T-cell (primary cell): ENCODE measurements around the gene CLIC3. TPM values are rescaled to one million over a fixed set of nuclear protein-coding genes. Genes with fewer than 3 reads are reported as not detected.
A peak's percentile ranks its signal among the peaks of the same experiment; 100 is the strongest.

ENCODE experiments used
- ATAC-seq, 4 experiments: fragments of 200-7000 bp in 3 of 4; fragments of 150-1000 bp in 1 of 4; cut with Tn5 transposase; replicated peaks in 1 of 4; 1 replicate in 3 of 4; 2 replicates in 1 of 4; pipeline ENCODE4 v1.10.0; 2021; ENCODE audit warnings: moderate library complexity in 3 of 4, mild to moderate bottlenecking in 2 of 4, moderate number of reproducible peaks in 1 of 4
- CTCF ChIA-PET, 2 donors: fragments of 300-600 bp; sonication (Branson Sonifier 250); formaldehyde crosslinking; loops; one replicate each; lab custom pipeline; 2022; ENCODE audit warnings: antibody characterized with exemption in 2 of 2; lab: Charles Lee
- POLR2A ChIA-PET, 2 donors: fragments of 300-600 bp; sonication (Branson Sonifier 250); formaldehyde crosslinking; loops; one replicate each; lab custom pipeline; 2022; ENCODE audit warnings: antibody characterized with exemption in 2 of 2; lab: Charles Lee
- DNase-seq, 35 experiments: peaks; one replicate each; pipeline versions ENCODE4 v3.0.0 to v3.0.0-alpha.2; 2013 to 2023
- H3K27ac ChIP-seq: one replicate; pipeline ENCODE4 v1.5.1; 2013; ENCODE audit warnings: low read length
- H3K27me3 ChIP-seq, 2 experiments: replicated peaks in 1 of 2; 1 replicate in 1 of 2; 2 replicates in 1 of 2; pipeline versions ENCODE4 v1.6.1 to v1.7.0; 2013; ENCODE audit warnings: low read length in 1 of 2, mixed read lengths in 1 of 2; ENCODE audit not compliant: control insufficient read depth in 2 of 2, insufficient read depth in 2 of 2; ENCODE audit errors: extremely low read depth in 1 of 2
- H3K36me3 ChIP-seq, 2 donors: 1 replicate in 1 of 2; 2 replicates in 1 of 2; pipeline versions ENCODE4 v1.6.1 to v1.7.0; 2013; ENCODE audit warnings: low read length in 1 of 2; ENCODE audit not compliant: control insufficient read depth in 2 of 2, insufficient read depth in 1 of 2; ENCODE audit errors: extremely low read depth in 1 of 2
- H3K4me1 ChIP-seq, 2 experiments: 1 replicate in 1 of 2; 2 replicates in 1 of 2; pipeline versions ENCODE4 v1.6.1 to v1.7.0; 2013; ENCODE audit warnings: low read length in 2 of 2, mixed read lengths in 1 of 2; ENCODE audit not compliant: insufficient read depth in 2 of 2, control insufficient read depth in 1 of 2; ENCODE audit errors: extremely low read depth in 1 of 2
- H3K4me3 ChIP-seq, 2 donors: 1 replicate in 1 of 2; 2 replicates in 1 of 2; pipeline versions ENCODE4 v1.5.1 to v1.7.0; 2013; ENCODE audit warnings: mild to moderate bottlenecking in 2 of 2, low read length in 1 of 2, moderate library complexity in 1 of 2; ENCODE audit not compliant: control insufficient read depth in 1 of 2; ENCODE audit errors: extremely low read depth in 1 of 2
- H3K9me3 ChIP-seq: 2 replicates; pipeline ENCODE4 v1.7.0; 2013
- H3K27ac Mint-ChIP-seq, 2 donors: one replicate each; pipeline ENCODE4 v1.8.0; 2020 to 2021; ENCODE audit warnings: mild to moderate bottlenecking in 2 of 2, mixed read lengths in 2 of 2
- H3K27me3 Mint-ChIP-seq, 2 donors: one replicate each; pipeline ENCODE4 v1.8.0; 2021 to 2022; ENCODE audit warnings: mixed read lengths in 2 of 2
- H3K36me3 Mint-ChIP-seq: one replicate; pipeline ENCODE4 v1.8.0; 2021; ENCODE audit warnings: mixed read lengths
- H3K4me1 Mint-ChIP-seq, 3 donors: one replicate each; pipeline ENCODE4 v1.8.0; 2020 to 2022; ENCODE audit warnings: mixed read lengths in 3 of 3, mild to moderate bottlenecking in 1 of 3
- H3K4me3 Mint-ChIP-seq, 3 donors: one replicate each; pipeline ENCODE4 v1.8.0; 2020 to 2022; ENCODE audit warnings: mild to moderate bottlenecking in 3 of 3, mixed read lengths in 3 of 3, moderate library complexity in 3 of 3
- H3K9me3 Mint-ChIP-seq, 3 donors: one replicate each; pipeline ENCODE4 v1.8.0; 2020 to 2022; ENCODE audit warnings: mixed read lengths in 3 of 3
- WGBS: methylation state at CpG from one replicate; pipeline ENCODE4 v1.1.5; 2013; ENCODE audit warnings: missing lambda C conversion rate; ENCODE audit not compliant: insufficient coverage; 5-methylcytosine and 5-hydroxymethylcytosine counted together
- total RNA-seq, 35 experiments: library from RNA in 6 of 35; stranded (reverse) in 6 of 35; fragments of 120-200 nt in 1 of 35; gene quantifications; one replicate each; pipeline versions ENCODE4 v1.2.1 to v1.2.4 and lab custom pipeline; 2013 to 2026

The CLIC3 gene
- total RNA-seq, 5 donors from 2014 or later (not counting 1 experiment from before 2014, with no cell fraction given) = 5.4 to 24.7 (median 8.0) TPM

- WGBS = 95% methylated on average over 6 of the region's 9 CpGs
Observed at GRCh38 chr9:136955943-136956335, 40.4 kb downstream of the CLIC3 start.

GRCh38 chr9:136955202-136955942 lies 41.0 kb downstream of the CLIC3 start:
- H3K9me3 Mint-ChIP-seq = peaks cover 0 to 2% (median 0%) of the 10 kb centered on the region in 3 donors
- CTCF ChIA-PET = no interaction called here
- WGBS = 91% methylated on average over 13 of the region's 14 CpGs
- Histone ChIP-seq H3K27ac (no peak overlapping the region), H3K9me3 (no peaks in the 10 kb centered on the region), H3K36me3 (no peaks in the 10 kb centered on the region), H3K4me1 (peaks cover 0 to 39% of the 10 kb centered on the region in 2 experiments), H3K27me3 (peaks cover 0 to 3% of the 10 kb centered on the region in 2 experiments), H3K4me3 (no peak overlapping the region)
- no peaks in the 10 kb centered on the region for H3K36me3 Mint-ChIP-seq
- peaks cover 6 to 14% (median 13%) of the 10 kb centered on the region in 3 donors for H3K4me1 Mint-ChIP-seq
- no peak overlapping the region for H3K4me3 Mint-ChIP-seq
- POLR2A ChIA-PET = no interaction called here
- DNase-seq = no peak
- ATAC-seq = no peak
- no peaks in the 10 kb centered on the region for H3K27me3 Mint-ChIP-seq
- H3K27ac Mint-ChIP-seq = no peak overlapping the region

More at GRCh38 chr9:136955943-136956335, 40.4 kb downstream of the CLIC3 start:
- H3K4me3 ChIP-seq = no peak overlapping the region
- peaks cover 10 to 17% (median 16%) of the 10 kb centered on the region in 3 donors for H3K4me1 Mint-ChIP-seq
- ChIA-PET POLR2A (no interaction called here), CTCF (no interaction called here)
- H3K27ac Mint-ChIP-seq = peak overlapping the region in 1 of 2 donors; percentile 34
- peaks cover 0 to 2% (median 0%) of the 10 kb centered on the region in 3 donors for H3K9me3 Mint-ChIP-seq
- no peak overlapping the region for H3K4me3 Mint-ChIP-seq
- H3K36me3 Mint-ChIP-seq = no peaks in the 10 kb centered on the region
- DNase-seq (no peak), ATAC-seq (no peak)
- H3K27me3 Mint-ChIP-seq = no peaks in the 10 kb centered on the region
- H3K27me3 ChIP-seq = peaks cover 0 to 3% of the 10 kb centered on the region in 2 experiments
- H3K9me3 ChIP-seq = no peaks in the 10 kb centered on the region
- no peaks in the 10 kb centered on the region for H3K36me3 ChIP-seq
- peaks cover 1 to 39% of the 10 kb centered on the region in 2 experiments for H3K4me1 ChIP-seq
- H3K27ac ChIP-seq = no peak overlapping the region

GRCh38 chr9:136954270-136955083 lies 41.9 kb downstream of the CLIC3 start:
- CTCF ChIA-PET = interaction anchor here (0.5 to 0.6 kb wide), 3 partner anchors 30 to 487 kb away, joined by 6 to 8 read pairs (median 7); no protein-coding TSS in a partner anchor
- Mint-ChIP-seq H3K27me3 (no peaks in the 10 kb centered on the region), H3K27ac (no peak overlapping the region), H3K9me3 (peaks cover 0 to 2% (median 0%) of the 10 kb centered on the region in 3 donors), H3K4me1 (peaks cover 6 to 12% (median 10%) of the 10 kb centered on the region in 3 donors), H3K4me3 (no peak overlapping the region), H3K36me3 (no peaks in the 10 kb centered on the region)
- H3K36me3 ChIP-seq = no peaks in the 10 kb centered on the region
- peaks cover 2 to 36% of the 10 kb centered on the region in 2 experiments for H3K4me1 ChIP-seq
- DNase-seq = no peak
- H3K4me3 ChIP-seq = no peak overlapping the region
- POLR2A ChIA-PET = no interaction called here
- H3K27me3 ChIP-seq = peaks cover 0 to 3% of the 10 kb centered on the region in 2 experiments
- no peak for ATAC-seq
- WGBS = 88% methylated on average over 17 of the region's 25 CpGs
- no peak overlapping the region for H3K27ac ChIP-seq
- no peaks in the 10 kb centered on the region for H3K9me3 ChIP-seq

- no peak for ATAC-seq
- H3K4me1 ChIP-seq = peaks cover 5 to 36% of the 10 kb centered on the region in 2 experiments
- H3K4me3 ChIP-seq = no peak overlapping the region
- Mint-ChIP-seq H3K4me3 (no peak overlapping the region), H3K27ac (no peak overlapping the region), H3K36me3 (no peaks in the 10 kb centered on the region), H3K27me3 (no peaks in the 10 kb centered on the region), H3K9me3 (peaks cover 0 to 2% (median 0%) of the 10 kb centered on the region in 3 donors), H3K4me1 (peaks cover 6 to 13% (median 10%) of the 10 kb centered on the region in 3 donors)
- H3K27ac ChIP-seq = no peak overlapping the region
- 86% methylated on average over 18 of the region's 19 CpGs for WGBS
- H3K9me3 ChIP-seq = no peaks in the 10 kb centered on the region
- CTCF ChIA-PET = no interaction called here
- peaks cover 0 to 3% of the 10 kb centered on the region in 2 experiments for H3K27me3 ChIP-seq
- no peaks in the 10 kb centered on the region for H3K36me3 ChIP-seq
- DNase-seq = no peak
- POLR2A ChIA-PET = no interaction called here
Observed at GRCh38 chr9:136953771-136954269, 42.5 kb downstream of the CLIC3 start.

- ATAC-seq = no peak
- Histone ChIP-seq H3K27ac (no peak overlapping the region), H3K4me1 (peaks cover 5 to 36% of the 10 kb centered on the region in 2 experiments), H3K9me3 (no peaks in the 10 kb centered on the region), H3K36me3 (no peaks in the 10 kb centered on the region), H3K4me3 (no peak overlapping the region), H3K27me3 (peaks cover 0 to 3% of the 10 kb centered on the region in 2 experiments)
- Mint-ChIP-seq H3K27me3 (no peaks in the 10 kb centered on the region), H3K27ac (no peak overlapping the region), H3K9me3 (peaks cover 0 to 2% (median 0%) of the 10 kb centered on the region in 3 donors), H3K4me3 (no peak overlapping the region), H3K36me3 (no peaks in the 10 kb centered on the region), H3K4me1 (peaks cover 6 to 13% (median 8%) of the 10 kb centered on the region in 3 donors)
- ChIA-PET CTCF (interaction anchor here in 1 of 2 donors (0.6 kb wide), 1 partner anchor 10 kb away, joined by 3 read pairs; no protein-coding TSS in a partner anchor), POLR2A (interaction anchor here in 1 of 2 donors (0.6 kb wide), 1 partner anchor 766 kb away, joined by 5 read pairs; no protein-coding TSS in a partner anchor)
- DNase-seq = no peak
- WGBS = 93% methylated on average over 35 of the region's 44 CpGs
Observed at GRCh38 chr9:136952876-136953770, 43.2 kb downstream of the CLIC3 start.
